Right renal pelvis (tissue), 4 donors: Measurements from ENCODE around the gene KIF6. TPM values are rescaled to one million over a fixed set of nuclear protein-coding genes. Genes with fewer than 3 reads are reported as not detected.
"Not testable (repeated sequence)": the region's sequence is repeated elsewhere in the genome, so short reads cannot be mapped to it uniquely, and the experiment has no call there.

Experiments used
- DNase-seq, 4 donors: peaks; one replicate each; pipeline ENCODE4 v3.0.0-alpha.2; 2013; ENCODE audit warnings: low read depth in 4 of 4, low spot score in 3 of 4, missing footprints in 1 of 4
- polyA plus RNA-seq, 4 donors: library from polyadenylated mRNA; unstranded; fragments of 120-200 nt; gene quantifications; one replicate each; pipeline ENCODE4 v1.2.1, GENCODE V29; 2013; ENCODE audit not compliant: insufficient read length in 4 of 4

KIF6 gene
- polyA plus RNA-seq, 4 donors = 3.8 to 4.6 (median 4.0) TPM

GRCh38 chr6:39714802-39715201, 10.4 kb downstream of the KIF6 start:
- DNase-seq = no peak

- no peak for DNase-seq
These were observed 17.1 kb downstream of the KIF6 start for GRCh38 chr6:39707962-39708683.

- no peak for DNase-seq
These were observed 18.3 kb downstream of the KIF6 start for GRCh38 chr6:39706819-39707335.

DNA sequence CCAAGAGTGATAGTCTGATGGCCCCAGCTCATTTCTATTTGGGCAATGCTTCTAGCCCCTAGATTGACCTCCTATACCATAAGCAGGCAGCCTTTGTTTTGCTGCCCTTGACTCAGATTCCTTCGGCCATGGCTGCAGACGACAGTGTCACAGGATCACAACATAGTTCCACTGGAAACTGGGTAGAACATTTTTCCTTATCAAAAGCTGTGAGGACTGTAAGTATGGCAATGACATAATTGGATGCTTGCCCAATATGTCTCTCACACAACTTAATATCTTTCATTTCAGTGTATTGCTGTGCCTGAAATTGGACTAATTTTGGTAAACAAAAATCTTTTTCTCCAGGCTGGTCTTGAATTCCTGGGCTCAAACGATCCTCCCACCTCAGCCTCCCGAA, 22.9 kb downstream of the KIF6 start:
- DNase-seq = no peak

DNA sequence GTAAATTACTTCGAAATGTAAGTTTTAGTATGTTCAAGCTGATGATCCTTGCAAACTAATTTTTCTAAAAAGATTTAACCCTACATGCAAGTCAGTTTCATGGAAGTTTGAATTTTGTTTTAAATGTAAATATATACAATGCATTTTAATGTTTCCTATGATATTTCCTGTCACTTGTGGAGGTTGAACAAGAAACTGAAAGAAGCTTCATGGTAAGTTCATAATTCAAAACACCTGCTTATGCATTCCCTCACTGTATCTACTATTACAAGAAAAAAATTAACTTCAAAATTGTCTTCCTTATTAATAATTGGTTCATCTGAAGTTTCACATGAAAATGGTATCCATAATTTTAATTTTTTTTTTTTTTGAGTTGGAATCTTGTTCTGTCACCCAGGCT, 24.8 kb downstream of the KIF6 start:
- no peak for DNase-seq

DNA sequence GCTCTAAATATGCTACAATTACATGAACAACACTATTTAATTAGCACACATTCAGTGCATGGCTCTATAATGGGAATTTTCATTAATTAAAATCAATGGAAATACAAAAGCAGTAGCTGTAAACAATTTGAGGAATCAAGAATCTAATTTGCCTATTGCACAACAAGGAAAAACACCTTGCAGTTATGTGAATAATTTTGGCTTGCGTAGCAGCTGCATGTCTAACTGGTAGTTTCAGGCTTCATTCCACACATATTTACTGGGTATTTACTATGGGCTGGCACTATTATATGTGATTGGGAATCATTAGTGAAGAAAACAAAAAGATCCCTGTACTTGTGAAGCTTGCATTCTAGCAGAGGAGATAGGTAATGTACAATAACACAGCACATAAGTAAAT, 26.4 kb downstream of the KIF6 start:
- no peak for DNase-seq

GRCh38 chr6:39696986-39697788, 28.0 kb downstream of the KIF6 start:
- DNase-seq = no peak

- DNase-seq = no peak
These were observed 29.8 kb downstream of the KIF6 start for GRCh38 chr6:39695447-39695846.

DNA sequence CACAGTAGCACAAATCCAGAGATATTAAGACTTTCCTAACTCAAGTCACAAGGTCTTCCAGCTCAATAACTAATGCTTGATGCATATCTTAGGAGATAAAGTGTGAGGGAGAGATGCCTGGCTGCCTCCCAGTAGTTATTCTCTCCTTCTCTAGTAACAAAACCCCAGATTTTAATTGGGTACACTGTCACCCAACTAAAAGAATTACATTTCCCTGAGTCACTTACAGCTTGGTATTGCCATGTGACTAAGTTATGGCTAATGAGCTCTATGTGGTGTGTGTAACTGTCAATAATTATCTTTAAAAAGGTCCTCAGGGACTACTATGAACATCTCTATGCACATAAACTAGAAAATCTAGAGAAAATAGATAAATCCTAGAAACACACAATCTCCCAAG, 32.0 kb downstream of the KIF6 start:
- DNase-seq = no peak

DNA sequence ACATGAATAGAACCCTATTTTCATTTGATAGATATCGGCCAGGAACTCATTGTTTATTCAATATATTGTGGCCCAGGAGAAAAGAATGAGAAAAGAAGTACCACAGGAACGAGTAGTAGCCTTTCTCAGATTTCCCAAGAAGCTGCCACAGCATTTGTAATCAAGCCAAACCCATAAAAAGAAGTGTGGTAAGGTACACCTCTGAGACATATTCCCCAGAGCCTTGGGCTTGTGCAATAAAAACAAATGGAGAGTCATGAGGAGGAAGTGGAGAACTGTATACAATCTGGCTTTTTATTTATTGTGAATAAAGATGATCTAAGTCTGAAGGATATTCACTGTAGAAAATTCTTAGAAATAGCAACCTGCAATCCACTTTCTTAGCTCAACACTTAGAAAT, 36.7 kb downstream of the KIF6 start:
- no peak for DNase-seq

GRCh38 chr6:39686976-39687375, 38.2 kb downstream of the KIF6 start:
- no peak for DNase-seq

- DNase-seq = no peak
These were observed 39.3 kb downstream of the KIF6 start for GRCh38 chr6:39685938-39686337.

DNA sequence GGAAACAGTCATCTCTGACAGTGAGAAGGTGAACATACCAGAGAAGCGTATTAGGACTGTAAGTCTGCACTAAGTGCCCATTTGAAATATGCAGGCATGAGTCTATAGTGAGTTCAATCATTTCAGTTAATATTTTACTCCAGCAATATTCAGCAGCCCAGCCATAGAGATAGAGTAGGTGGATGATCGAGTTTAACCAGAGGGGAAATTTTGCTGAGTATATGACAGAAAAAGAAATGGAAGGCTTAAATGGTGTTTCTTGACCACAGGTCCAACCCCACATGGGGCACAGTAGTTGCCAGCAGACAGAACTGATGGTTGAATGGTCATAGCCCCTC, 39.8 kb downstream of the KIF6 start:
- no peak for DNase-seq

DNA sequence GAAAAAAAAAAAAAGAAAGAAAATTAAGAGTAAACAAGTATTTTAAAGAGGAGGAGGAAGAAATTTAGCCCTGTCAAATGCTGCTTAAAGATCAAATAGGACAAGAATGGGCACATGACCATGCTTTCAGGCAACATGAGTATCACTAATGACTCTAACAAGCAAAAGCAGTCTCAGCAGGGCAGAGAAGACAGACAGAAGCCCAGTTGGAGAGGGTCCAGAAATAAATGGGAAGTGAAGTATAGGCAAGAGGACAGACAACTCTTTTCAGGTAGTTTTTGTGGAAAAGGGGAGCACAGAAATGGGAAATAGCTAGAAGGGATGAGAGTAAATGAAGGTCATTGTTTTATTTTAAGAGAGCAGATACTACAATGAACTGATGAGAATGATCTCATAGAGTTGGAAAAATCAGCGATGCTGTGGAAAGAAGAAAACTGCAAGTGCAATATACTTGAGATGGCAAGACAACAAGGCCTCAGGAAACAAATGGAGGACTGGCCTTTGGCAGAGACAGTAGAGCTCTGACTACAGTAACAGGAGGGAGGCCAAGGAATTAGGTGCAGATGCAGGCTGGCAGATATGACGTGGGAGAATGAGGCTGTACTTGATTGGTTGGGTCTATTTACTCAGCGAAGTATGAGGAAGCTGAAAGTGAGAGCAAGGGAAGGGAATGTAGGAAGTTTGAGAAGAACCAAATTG, 40.3 kb downstream of the KIF6 start:
- no peak for DNase-seq

GRCh38 chr6:39681674-39682121, 43.5 kb downstream of the KIF6 start:
- no peak for DNase-seq

DNA sequence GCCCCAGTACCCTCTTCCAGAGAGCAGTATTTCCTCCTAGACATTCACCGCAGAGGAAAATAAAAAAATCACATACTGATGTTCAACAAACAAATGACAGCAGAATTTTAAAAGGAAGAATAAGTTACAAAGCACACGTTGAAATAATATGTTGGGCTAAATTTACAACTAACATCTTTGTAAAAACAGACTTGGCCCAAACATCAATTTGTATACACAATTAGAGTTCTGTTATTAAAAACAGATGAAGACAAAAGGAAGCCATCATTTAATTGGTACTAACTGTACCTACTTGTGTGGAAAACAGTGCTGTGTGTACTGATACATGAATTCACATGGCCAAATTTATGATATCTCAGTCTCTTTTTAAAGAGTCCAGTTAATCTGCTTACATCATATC, 46.3 kb downstream of the KIF6 start:
- no peak for DNase-seq

- DNase-seq = not testable (repeated sequence)
These were observed 47.9 kb downstream of the KIF6 start for GRCh38 chr6:39677318-39677717.

- no peak for DNase-seq
These were observed 54.7 kb downstream of the KIF6 start for GRCh38 chr6:39670519-39670918.

DNA sequence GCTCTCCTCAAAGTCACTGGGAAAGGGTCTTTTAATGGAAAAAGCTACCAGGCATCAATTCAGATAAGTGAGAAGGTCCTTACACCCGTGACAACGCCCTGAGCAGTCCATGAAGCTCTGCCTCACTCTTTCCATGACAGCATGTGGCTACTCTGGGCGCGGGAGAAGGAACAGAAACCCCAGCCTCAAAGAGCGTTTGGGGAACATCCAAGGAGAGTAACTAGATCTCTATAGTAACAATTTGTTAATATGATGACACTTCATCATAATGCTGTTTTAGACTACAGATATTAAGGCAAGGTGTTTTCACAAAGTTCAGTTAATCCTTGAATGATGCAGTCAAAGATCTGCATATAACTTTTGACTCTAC, 55.2 kb downstream of the KIF6 start:
- DNase-seq = no peak

DNA sequence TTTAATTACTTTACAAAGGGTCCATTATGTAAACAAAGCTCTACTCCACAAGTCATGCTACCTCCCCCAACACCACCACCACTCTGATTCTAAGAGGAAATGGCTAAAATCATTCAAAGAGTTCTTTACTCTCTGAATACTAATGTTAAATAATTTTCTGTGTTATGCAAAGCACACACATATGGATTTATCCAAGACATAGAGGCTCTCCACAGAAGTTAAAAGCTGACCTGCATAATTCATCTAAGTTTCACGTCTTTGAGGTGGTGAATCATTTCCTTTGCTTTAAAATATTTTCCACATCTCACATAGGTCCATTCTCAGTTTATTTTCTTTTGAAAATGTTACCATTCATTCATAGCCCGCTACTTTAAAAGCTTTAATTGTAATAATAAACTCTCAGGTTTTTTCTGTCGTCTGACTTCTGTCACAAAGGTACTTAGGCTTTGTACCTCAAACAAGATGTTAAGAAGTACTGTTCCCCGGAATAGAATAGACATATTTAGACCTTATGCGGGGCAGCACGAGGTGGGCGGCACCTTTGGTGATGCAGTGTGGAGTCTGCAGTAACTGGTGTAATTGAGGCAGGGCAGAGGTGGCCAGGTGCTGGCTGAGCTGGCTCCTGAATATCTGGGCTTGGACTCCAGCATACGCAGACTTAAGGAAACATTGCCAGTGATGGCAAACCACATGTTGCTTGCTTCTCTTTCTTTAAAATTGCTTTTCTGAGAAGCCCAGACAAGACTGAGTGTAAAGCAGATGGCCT, 55.8 kb downstream of the KIF6 start:
- no peak for DNase-seq
